Mesodermal cell (in vitro differentiated cells): ENCODE measurements around the gene MS4A4E.
"Not testable (repeated sequence)": the region's sequence is repeated elsewhere in the genome, so short reads cannot be mapped to it uniquely, and the experiment has no call there.

Experiments used
- H3K27ac ChIP-seq: 2 replicates; pipeline ENCODE4 v1.7.0; 2013; ENCODE audit warnings: mild to moderate bottlenecking, low read depth, low read length, moderate library complexity; ENCODE audit not compliant: severe bottlenecking
- H3K36me3 ChIP-seq: 2 replicates; pipeline ENCODE4 v1.7.1; 2013; ENCODE audit warnings: mild to moderate bottlenecking, low read length, moderate library complexity; ENCODE audit not compliant: control insufficient read depth, insufficient read depth
- H3K4me1 ChIP-seq: one replicate; pipeline ENCODE4 v1.7.1; 2013; ENCODE audit warnings: mild to moderate bottlenecking, low read length; ENCODE audit not compliant: insufficient read depth, control insufficient read depth, poor library complexity, severe bottlenecking
- H3K4me3 ChIP-seq: 2 replicates; pipeline ENCODE4 v1.7.0; 2013; ENCODE audit warnings: low read length, control low read depth, mild to moderate bottlenecking; ENCODE audit not compliant: insufficient read depth, poor library complexity, severe bottlenecking; ENCODE audit errors: extremely low read depth
- H3K9me3 ChIP-seq: 2 replicates; pipeline ENCODE4 v1.7.1; 2013; ENCODE audit warnings: mild to moderate bottlenecking, low read length, moderate library complexity; ENCODE audit not compliant: control insufficient read depth
- WGBS, 2 experiments: methylation state at CpG; one replicate each; pipeline ENCODE4 v1.1.5; 2013; ENCODE audit warnings: missing lambda C conversion rate in 2 of 2; ENCODE audit not compliant: insufficient coverage in 2 of 2; 5-methylcytosine and 5-hydroxymethylcytosine counted together

The MS4A4E gene

DNA sequence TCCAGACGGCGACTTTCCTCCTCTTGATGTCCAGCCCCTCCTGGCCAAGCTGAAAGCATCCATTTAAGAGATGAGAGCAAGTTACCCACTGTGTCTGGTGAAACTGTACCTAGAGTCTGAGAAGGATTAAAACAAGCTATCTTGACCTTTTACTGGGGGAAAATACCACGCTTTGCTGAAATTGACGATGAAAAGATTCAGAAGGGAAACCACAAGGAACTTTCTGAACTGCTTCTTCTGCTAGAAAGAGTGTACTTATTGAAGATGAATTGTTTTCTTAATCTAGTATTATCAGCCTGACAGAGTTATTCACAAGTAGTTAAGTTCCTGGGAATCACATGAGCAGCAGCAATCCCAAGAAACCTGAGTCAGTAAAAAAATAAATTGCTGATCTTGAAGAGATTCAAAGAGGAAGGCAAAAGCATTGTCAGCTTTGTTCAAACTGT lies 47.0 kb downstream of the MS4A4E start:
- Histone ChIP-seq H3K9me3 (no peaks in the 10 kb centered on the region), H3K36me3 (no peaks in the 10 kb centered on the region), H3K27ac (no peak overlapping the region), H3K4me1 (no peaks in the 10 kb centered on the region), H3K4me3 (no peak overlapping the region)
- 88 to 93% methylated on average over 2 to 3 of the region's 4 CpGs for WGBS, 2 experiments

DNA sequence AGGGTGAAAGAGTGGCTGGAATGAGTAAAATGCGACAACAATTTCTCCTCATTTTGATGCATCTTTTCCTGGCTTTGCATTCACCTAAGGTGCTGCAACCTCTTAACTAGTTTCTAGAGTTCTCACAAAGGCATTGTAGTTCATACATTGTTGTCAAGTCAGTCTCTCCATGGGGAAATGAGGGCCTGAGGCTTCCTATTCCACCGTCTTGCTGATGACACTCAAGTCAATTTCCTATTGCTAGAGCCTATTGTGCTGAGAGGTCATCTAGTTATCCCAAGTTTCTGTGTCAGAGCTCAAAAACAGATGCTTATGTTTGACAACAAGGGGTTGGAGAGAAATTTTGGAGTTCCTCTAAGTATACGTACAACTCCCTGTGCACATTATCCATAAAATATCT lies 48.4 kb downstream of the MS4A4E start:
- Histone ChIP-seq H3K4me3 (no peak overlapping the region), H3K9me3 (no peaks in the 10 kb centered on the region), H3K4me1 (no peaks in the 10 kb centered on the region), H3K36me3 (no peaks in the 10 kb centered on the region), H3K27ac (peak overlapping the region; percentile 26)
- 67 to 100% methylated on average over 1 to 3 of the region's 3 CpGs for WGBS, 2 experiments

DNA sequence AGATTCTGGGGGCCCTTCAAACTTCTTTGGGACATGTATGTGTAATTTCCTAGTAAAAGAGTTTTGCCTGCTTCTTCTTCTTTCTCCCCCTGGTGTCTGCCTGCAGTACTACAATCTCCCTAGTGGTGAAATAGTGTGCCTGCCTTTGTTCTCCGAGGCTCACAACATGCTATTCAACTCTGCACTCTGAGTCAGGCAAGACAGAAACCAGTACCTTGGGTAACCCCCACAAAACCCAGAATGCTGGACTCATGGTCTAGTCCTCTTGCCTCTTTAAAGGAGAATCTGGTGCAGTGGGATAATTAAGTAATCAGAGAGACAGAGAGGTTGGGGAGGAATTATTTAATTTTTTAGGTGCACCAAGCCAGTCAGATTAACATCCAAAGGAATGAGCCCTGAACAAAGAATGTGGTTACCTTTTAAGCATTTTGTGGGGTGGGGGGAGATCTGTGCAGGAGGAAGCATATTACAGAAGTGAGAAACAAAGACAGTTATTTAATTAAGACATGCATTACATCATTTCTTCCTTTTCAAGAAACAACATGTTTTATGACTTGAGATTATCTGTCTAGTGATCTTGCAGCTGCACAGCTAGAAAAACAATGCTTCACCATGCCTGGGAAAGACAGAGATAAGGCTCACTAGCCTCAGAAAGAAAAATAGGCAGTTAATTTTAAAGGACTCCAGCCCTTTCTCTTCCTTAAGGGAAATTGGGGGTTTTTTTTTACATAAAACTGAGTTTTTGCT lies 49.1 kb downstream of the MS4A4E start:
- Histone ChIP-seq H3K4me1 (no peaks in the 10 kb centered on the region), H3K9me3 (no peaks in the 10 kb centered on the region), H3K27ac (peak overlapping the region; percentile 26), H3K4me3 (no peak overlapping the region), H3K36me3 (no peaks in the 10 kb centered on the region)
- WGBS, 2 experiments: no CpG with 5 or more reads among the region's 1 CpG

DNA sequence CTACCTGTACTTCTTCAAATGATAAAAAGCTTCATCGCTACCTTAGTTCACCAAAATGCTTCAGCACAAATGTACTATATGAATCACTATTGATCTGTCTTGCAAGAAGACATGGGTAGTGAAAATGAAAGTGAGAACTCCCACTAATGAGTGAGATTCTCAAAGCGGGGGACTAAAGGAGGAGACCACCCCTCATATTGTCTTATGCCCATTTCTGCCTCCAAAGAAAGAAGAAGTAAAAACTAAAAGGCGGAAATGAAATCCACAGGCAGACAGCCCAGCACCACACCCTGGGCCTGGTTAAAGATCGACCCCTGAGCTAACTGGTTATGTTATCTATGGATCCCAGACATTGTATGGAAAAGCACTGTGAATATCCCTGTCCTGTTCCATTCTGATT lies 50.4 kb downstream of the MS4A4E start:
- WGBS, 2 experiments: 100% methylated on average over 1 of the region's 4 CpGs; no CpG with 5 or more reads in 1 of the 2 experiments
- not testable (repeated sequence) for H3K4me1 ChIP-seq, H3K27ac ChIP-seq, H3K36me3 ChIP-seq, H3K9me3 ChIP-seq, H3K4me3 ChIP-seq

DNA sequence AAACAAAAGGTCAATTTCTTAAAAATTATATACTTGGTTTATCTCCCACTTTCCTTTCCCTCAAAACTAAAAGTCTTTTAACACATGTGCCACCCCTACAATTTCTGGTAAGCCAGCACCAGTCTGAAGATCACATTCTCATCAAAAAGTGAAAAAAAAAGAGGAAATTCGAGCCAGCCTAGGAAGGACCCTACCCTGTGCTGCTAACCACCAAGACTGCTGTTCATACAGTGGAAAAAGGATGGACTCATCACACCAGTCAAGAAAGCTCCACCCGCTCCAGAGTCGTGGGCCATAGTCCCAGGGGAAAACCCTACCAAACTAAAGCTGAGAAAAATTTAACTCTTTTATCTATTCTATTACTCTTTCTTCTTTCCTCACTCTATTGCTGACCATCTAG lies 54.5 kb downstream of the MS4A4E start:
- 92% methylated on average over 2 of the region's 3 CpGs; no CpG with 5 or more reads in 1 of the 2 experiments for WGBS, 2 experiments
- H3K36me3 ChIP-seq, H3K27ac ChIP-seq, H3K4me1 ChIP-seq, H3K9me3 ChIP-seq, H3K4me3 ChIP-seq: not testable (repeated sequence)

DNA sequence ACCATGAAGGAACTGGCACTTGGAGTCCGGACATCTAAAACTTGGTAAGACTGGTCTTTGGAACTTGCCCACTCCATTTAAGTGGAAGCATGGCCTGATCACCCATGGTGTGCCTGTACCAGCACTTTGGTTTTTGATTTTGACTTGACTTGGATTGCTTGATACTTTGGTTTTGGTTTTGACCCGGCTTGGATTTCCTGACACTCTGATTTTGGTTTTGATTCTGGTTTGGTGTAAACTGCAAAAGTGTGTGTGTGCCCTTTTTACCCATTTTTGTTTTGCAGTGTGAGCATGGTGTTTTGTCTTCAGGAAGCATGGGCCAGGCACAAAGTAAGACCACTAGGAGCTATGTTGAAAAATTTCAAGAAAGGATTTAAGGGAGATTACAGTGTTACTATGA lies 56.8 kb downstream of the MS4A4E start:
- WGBS, 2 experiments: 82 to 100% methylated on average over 1 of the region's 2 CpGs
- not testable (repeated sequence) for H3K27ac ChIP-seq, H3K4me1 ChIP-seq, H3K36me3 ChIP-seq, H3K4me3 ChIP-seq, H3K9me3 ChIP-seq

DNA sequence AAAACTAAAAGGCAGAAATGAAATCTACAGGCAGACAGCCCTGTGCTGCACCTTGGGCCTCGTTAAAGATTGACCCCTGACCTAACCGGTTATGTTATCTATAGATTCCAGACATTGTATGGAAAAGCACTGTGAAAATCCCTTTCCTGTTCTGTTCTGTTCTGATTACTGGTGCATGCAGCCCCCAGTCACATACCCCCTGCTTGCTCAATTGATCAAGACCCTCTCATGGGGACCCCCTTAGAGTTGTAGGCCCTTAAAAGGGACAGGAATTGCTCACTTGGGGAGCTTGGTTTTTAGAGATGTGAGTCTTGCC lies 57.5 kb downstream of the MS4A4E start:
- not testable (repeated sequence) for H3K36me3 ChIP-seq, H3K27ac ChIP-seq, H3K4me3 ChIP-seq, H3K9me3 ChIP-seq, H3K4me1 ChIP-seq
- WGBS, 2 experiments: 79 to 83% methylated on average over 2 of the region's 2 CpGs

DNA sequence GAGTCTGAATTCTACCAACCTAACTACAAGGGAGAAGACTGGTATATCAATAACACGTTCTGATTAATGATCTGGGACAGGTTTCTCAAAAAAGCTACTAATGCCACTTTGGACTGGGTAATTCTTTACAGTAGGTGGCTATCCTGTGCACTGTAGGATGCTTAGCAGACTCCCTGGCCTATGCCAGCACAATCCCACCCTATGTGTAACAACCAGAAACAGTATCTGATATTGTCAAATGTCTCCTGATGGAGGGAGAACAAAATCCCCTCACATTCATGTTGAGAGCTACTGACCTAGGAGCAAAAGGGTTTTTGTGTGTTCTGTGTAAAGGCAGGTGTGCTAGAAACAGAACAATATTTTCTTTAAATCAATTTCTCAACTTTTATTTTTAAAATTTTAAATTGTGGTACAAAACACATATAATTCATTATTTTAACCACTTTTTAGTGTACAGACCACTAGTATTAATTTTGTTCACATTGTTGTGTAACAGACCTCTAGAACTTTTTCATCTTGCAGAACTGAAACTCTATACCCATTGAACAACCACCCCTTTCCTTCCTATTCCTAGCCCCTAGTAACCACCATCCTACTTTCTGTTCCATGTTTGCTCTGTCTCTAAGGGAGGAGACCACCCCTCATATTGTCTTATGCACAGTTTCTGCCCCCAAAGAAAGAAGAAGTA lies 58.0 kb downstream of the MS4A4E start:
- Histone ChIP-seq H3K36me3 (no peaks in the 10 kb centered on the region), H3K4me3 (no peak overlapping the region), H3K4me1 (peaks cover 7% of the 10 kb centered on the region), H3K27ac (no peak overlapping the region), H3K9me3 (no peaks in the 10 kb centered on the region)
- no CpG with 5 or more reads among the region's 1 CpG for WGBS, 2 experiments

DNA sequence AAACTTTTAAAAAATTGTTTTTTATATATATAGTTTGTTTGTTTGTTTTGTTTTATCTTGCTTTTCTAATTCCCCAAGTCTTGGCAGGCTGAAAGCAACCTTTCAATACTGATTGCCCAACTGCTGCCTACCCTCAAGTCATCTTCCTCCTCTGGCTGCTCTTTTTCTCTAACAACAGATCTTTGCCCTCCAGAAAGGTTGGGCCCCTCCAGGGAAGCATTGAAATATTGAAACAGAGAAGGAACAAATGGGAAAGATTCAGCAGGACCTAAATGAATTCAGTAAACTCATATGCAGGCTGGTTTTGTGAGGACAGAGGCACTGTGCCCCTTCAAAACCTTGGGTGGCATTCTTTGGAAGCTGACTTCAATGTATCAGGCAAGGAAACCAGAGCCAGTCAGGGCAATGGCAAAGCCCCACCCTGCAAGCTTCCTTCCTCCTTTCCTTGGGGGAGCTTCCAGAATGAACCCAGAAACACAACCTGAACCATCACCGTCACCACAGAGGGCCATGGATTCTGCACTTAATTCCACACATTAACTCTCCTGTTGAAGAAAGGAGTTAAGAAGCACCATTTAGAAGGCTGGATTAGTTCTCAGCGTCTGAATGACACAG lies 59.2 kb downstream of the MS4A4E start:
- peaks cover 7% of the 10 kb centered on the region for H3K4me1 ChIP-seq
- H3K4me3 ChIP-seq: no peak overlapping the region
- H3K27ac ChIP-seq: peak overlapping the region; percentile 45
- H3K9me3 ChIP-seq: no peaks in the 10 kb centered on the region
- WGBS, 2 experiments: no CpG with 5 or more reads among the region's 2 CpGs
- H3K36me3 ChIP-seq: no peaks in the 10 kb centered on the region

DNA sequence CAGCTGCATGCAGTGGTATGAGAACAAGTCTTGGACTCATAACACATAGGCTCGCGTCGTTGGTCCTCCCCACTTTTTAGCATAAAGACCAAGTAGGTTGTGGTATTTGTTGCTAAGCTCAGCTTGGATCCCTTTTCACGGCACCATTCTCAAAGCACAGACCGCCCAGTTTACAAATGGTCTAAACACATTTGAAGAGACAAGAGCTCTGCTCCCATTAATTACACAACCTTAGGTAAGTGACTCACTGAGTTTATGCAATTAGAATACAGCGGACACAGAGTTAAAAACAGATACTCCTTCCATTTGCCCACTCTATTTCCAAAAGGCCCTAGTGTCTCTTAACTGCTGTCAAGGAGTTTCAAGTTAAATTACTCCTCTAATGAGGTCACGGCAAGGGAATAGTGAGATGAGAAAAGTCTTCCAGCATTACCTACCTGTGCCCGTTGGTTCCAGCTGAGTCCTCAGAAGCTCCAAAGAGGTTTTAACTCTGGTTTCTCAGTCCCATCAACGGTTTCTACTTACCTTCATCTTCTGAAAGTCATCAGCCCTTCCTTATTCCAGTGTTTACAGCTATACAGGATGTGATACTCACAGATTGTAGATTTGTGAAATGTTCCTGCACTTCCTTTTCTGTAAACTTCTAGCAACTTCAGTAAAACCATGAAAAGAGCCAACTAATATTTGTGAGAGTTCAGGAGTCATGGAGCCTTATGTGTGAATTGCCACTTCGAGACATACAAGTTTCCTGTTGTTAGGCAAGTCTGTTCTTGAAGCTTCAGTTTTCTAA lies 60.2 kb downstream of the MS4A4E start, which contains the start of gene MS4A6A:
MS4A6A (minus strand) TSS at position 543 of the 790 bp plus-strand sequence. CDS start 1,356 bp downstream, outside the sequence.
- peaks cover 7% of the 10 kb centered on the region for H3K4me1 ChIP-seq
- no peaks in the 10 kb centered on the region for H3K36me3 ChIP-seq
- no peak within 1 kb of the TSS for H3K4me3 ChIP-seq
- no peaks in the 10 kb centered on the region for H3K9me3 ChIP-seq
- H3K27ac ChIP-seq: no peak within 1 kb of the TSS
- 90 to 93% methylated on average over 2 to 4 of the region's 10 CpGs for WGBS, 2 experiments
